ENCODE measurements around the gene YIF1A. TPM values are rescaled to one million over a fixed set of nuclear protein-coding genes. Genes with fewer than 3 reads are reported as not detected.

Gene YIF1A
- total RNA-seq, 1 experiment from 2014 or later = 64.3 TPM

DNA sequence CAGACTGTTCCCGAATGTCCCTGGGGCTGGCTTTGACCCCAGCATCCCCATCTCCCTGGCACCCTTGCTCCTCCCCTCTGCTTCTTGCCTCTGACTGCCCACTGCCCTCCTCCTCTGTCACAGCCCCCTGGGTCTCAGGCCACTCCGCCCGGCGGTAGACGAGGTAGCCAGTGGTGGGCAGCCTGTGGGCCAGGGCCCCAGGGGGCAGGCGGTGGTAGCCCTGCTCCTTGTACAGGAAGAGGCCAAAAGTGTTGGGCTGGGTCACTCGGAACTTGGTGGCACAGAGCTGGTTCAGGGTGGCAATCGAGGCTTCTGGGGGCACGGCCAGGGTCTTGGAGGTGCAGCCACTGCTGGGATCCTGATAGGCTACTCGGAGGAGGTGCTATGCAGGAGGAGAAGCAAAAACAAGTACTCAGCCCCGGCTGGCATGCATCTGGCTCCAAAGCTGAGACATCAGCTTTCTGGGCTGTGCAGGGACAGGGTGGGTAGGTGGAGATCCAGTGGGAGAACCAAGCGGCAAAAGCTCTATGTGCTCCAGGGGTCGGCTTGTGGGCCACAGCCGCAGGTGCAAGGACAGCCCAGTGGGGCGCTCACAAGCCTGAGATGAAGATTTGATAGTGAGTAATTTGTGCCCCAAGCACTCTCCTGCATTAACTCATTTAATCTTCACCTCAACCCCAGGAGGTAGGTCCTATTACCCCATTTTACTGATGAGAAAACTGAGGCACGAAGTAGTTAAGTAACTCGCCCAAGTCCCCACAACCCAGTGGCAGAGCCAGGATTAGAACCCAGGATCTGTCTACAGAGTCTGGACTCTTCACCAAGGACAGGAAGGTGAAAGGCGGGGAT, 43.7 kb upstream of the YIF1A start:
- no peak overlapping the region; a peak in 1 of 5 replicates for H3K4me3 Mint-ChIP-seq
- H4K20me1 ChIP-seq (ENCODE audit: control insufficient read depth, insufficient read depth, insufficient read length) = no peaks in the 10 kb centered on the region
- no peak overlapping the region for H3K4ac ChIP-seq (ENCODE audit: low read depth, low read length)
- no peak overlapping the region for H3K18ac ChIP-seq (ENCODE audit: insufficient read length, low read depth, low read length)
- 0 out of 2 replicates have a peak, but pooled peaks cover 3% of the 10 kb centered on the region for H3K4me1 ChIP-seq (ENCODE audit: insufficient read depth, low read length)
- no peak overlapping the region for H2BK15ac ChIP-seq (ENCODE audit: low read depth, low read length)
- H2BK5ac ChIP-seq (ENCODE audit: insufficient read length, low read length) = no peak overlapping the region
- H3K79me1 ChIP-seq (ENCODE audit: insufficient read depth, low read depth, low read length, poor library complexity, severe bottlenecking) = no peaks in the 10 kb centered on the region
- no peak overlapping the region for H2BK120ac ChIP-seq (ENCODE audit: low read depth, low read length, poor library complexity, severe bottlenecking)
- no peaks in the 10 kb centered on the region; the same call in 1 of the 2 replicates for H3K27me3 ChIP-seq (ENCODE audit: insufficient read depth, low read length)
- H3K14ac ChIP-seq (ENCODE audit: insufficient read depth, low read length) = no peak overlapping the region
- H4K8ac ChIP-seq (replicated peaks; ENCODE audit: insufficient read length, low read depth, low read length) = no peak overlapping the region
- no peak overlapping the region for H2AK5ac ChIP-seq (ENCODE audit: insufficient read length, low read length)
- peaks cover 10% of the 10 kb centered on the region for H3K27me3 Mint-ChIP-seq (ENCODE audit: low read depth)
- TF ChIP-seq, protein P1, sequence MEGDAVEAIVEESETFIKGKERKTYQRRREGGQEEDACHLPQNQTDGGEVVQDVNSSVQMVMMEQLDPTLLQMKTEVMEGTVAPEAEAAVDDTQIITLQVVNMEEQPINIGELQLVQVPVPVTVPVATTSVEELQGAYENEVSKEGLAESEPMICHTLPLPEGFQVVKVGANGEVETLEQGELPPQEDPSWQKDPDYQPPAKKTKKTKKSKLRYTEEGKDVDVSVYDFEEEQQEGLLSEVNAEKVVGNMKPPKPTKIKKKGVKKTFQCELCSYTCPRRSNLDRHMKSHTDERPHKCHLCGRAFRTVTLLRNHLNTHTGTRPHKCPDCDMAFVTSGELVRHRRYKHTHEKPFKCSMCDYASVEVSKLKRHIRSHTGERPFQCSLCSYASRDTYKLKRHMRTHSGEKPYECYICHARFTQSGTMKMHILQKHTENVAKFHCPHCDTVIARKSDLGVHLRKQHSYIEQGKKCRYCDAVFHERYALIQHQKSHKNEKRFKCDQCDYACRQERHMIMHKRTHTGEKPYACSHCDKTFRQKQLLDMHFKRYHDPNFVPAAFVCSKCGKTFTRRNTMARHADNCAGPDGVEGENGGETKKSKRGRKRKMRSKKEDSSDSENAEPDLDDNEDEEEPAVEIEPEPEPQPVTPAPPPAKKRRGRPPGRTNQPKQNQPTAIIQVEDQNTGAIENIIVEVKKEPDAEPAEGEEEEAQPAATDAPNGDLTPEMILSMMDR (conservative IDR thresholded peaks at IDR 0.05) = no peak
- H3K79me2 ChIP-seq (ENCODE audit: insufficient read depth, low read length) = no peaks in the 10 kb centered on the region
- WGBS (ENCODE audit: extremely low coverage, insufficient read length, low lambda C conversion rate) = no CpG with 5 or more reads among the region's 18 CpGs
- H3K23me2 ChIP-seq (ENCODE audit: insufficient read length, low read depth, low read length, poor library complexity, severe bottlenecking) = no peaks in the 10 kb centered on the region
- H4K5ac ChIP-seq (ENCODE audit: insufficient read length, low read depth, low read length) = no peak overlapping the region
- no peak overlapping the region for H2BK12ac ChIP-seq (ENCODE audit: insufficient read length, low read depth, low read length)
- H3K27ac ChIP-seq (ENCODE audit: insufficient read length, low read depth, low read length) = no peak overlapping the region
- no peak for DNase-seq
- H3T11ph ChIP-seq (ENCODE audit: low read length) = no peak overlapping the region
- H3K9ac ChIP-seq (ENCODE audit: extremely low read depth, insufficient read length, low read length) = no peak overlapping the region
- no peaks in the 10 kb centered on the region for H3K9me3 Mint-ChIP-seq
- no peak overlapping the region for H3K56ac ChIP-seq (ENCODE audit: insufficient read length, low read depth, low read length)
- peaks cover 2 to 11% (median 4%) of the 10 kb centered on the region in 3 experiments; a peak in 6 of 7 replicates for H3K36me3 Mint-ChIP-seq (ENCODE audit: insufficient read depth in 1 of 3, low read depth in 3 of 3)
- H2BK20ac ChIP-seq (ENCODE audit: low read depth, low read length, poor library complexity, severe bottlenecking) = no peak overlapping the region
- no peak overlapping the region for H3K4me2 ChIP-seq (ENCODE audit: insufficient read depth, insufficient read length, low read length)
- peaks cover 24 to 25% of the 10 kb centered on the region in 2 experiments for H3K4me1 Mint-ChIP-seq
- H4K91ac ChIP-seq (ENCODE audit: insufficient read length, low read depth, low read length) = no peak overlapping the region
- no peak overlapping the region for H2AFZ ChIP-seq (ENCODE audit: low read length)
- no peak overlapping the region for H3K23ac ChIP-seq (ENCODE audit: insufficient read length, low read depth, low read length)
- H3K27ac Mint-ChIP-seq = no peak overlapping the region; a peak in 1 of 7 replicates
- no peaks in the 10 kb centered on the region for H3K9me3 ChIP-seq (ENCODE audit: control insufficient read depth, low read depth, low read length)

Data from H9 (cell line).